ENCODE data around the gene MRTFA.

Gene MRTFA

GRCh38 chr22:40417041-40417440 is 219.5 kb downstream of the MRTFA start:
- no peak for TF ChIP-seq CTCF (IDR thresholded peaks at IDR 0.05; ENCODE audit: low read depth, low read length, missing control alignments)
- no peak for DNase-seq (ENCODE audit: extremely low read depth, low read depth)
- no peak overlapping the region for H3K4me3 ChIP-seq (replicated peaks; ENCODE audit: low read depth, low read length)

- no peak for DNase-seq (ENCODE audit: extremely low read depth, low read depth)
- TF ChIP-seq CTCF (IDR thresholded peaks at IDR 0.05; ENCODE audit: low read depth, low read length, missing control alignments) = no peak
- no peak overlapping the region for H3K4me3 ChIP-seq (replicated peaks; ENCODE audit: low read depth, low read length)
Measured at GRCh38 chr22:40416636-40417035, 219.9 kb downstream of the MRTFA start.

GRCh38 chr22:40416267-40416570 is 220.3 kb downstream of the MRTFA start:
- H3K4me3 ChIP-seq (replicated peaks; ENCODE audit: low read depth, low read length) = no peak overlapping the region
- no peak for DNase-seq (ENCODE audit: extremely low read depth, low read depth)
- no peak for TF ChIP-seq CTCF (IDR thresholded peaks at IDR 0.05; ENCODE audit: low read depth, low read length, missing control alignments)

GRCh38 chr22:40415531-40416266 is 220.8 kb downstream of the MRTFA start:
- no peak overlapping the region for H3K4me3 ChIP-seq (replicated peaks; ENCODE audit: low read depth, low read length)
- DNase-seq (ENCODE audit: extremely low read depth, low read depth) = no peak
- TF ChIP-seq CTCF (IDR thresholded peaks at IDR 0.05; ENCODE audit: low read depth, low read length, missing control alignments) = no peak

GRCh38 chr22:40414838-40415505 is 221.5 kb downstream of the MRTFA start:
- no peak for TF ChIP-seq CTCF (IDR thresholded peaks at IDR 0.05; ENCODE audit: low read depth, low read length, missing control alignments)
- H3K4me3 ChIP-seq (replicated peaks; ENCODE audit: low read depth, low read length) = no peak overlapping the region
- no peak for DNase-seq (ENCODE audit: extremely low read depth, low read depth)

GRCh38 chr22:40414311-40414710 is 222.2 kb downstream of the MRTFA start:
- DNase-seq (ENCODE audit: extremely low read depth, low read depth) = no peak
- TF ChIP-seq CTCF (IDR thresholded peaks at IDR 0.05; ENCODE audit: low read depth, low read length, missing control alignments) = no peak
- no peak overlapping the region for H3K4me3 ChIP-seq (replicated peaks; ENCODE audit: low read depth, low read length)

Data from HFF-Myc (cell line).